KMS-11 (cell line): Measurements from ENCODE around the gene BCL7A.

Experiments
- H2AFZ ChIP-seq: fragments of 200-600 bp; sonication (generic); 2 replicates; pipeline ENCODE4 v1.6.1; 2016; ENCODE audit warnings: antibody characterized with exemption, mixed run types, low read depth
- H3K27ac ChIP-seq: fragments of 200-600 bp; sonication (generic); 2 replicates; pipeline ENCODE4 v1.6.1; 2016; ENCODE audit warnings: mild to moderate bottlenecking, mixed run types
- H3K27me3 ChIP-seq: fragments of 200-600 bp; sonication (generic); 2 replicates; pipeline ENCODE4 v1.6.1; 2017; ENCODE audit warnings: mild to moderate bottlenecking, low read depth, mixed run types, moderate library complexity; ENCODE audit not compliant: insufficient read depth
- H3K36me3 ChIP-seq: fragments of 200-600 bp; sonication (generic); 2 replicates; pipeline ENCODE4 v1.6.1; 2017; ENCODE audit warnings: mild to moderate bottlenecking, mixed run types; ENCODE audit not compliant: insufficient read depth
- H3K4me1 ChIP-seq: fragments of 200-600 bp; sonication (generic); 2 replicates; pipeline ENCODE4 v1.6.1; 2016; ENCODE audit warnings: mild to moderate bottlenecking, low read depth, mixed run types; ENCODE audit not compliant: poor library complexity, severe bottlenecking
- H3K4me2 ChIP-seq: fragments of 200-600 bp; sonication (generic); 2 replicates; pipeline ENCODE4 v1.7.0; 2016; ENCODE audit warnings: mild to moderate bottlenecking, mixed run types
- H3K4me3 ChIP-seq: fragments of 200-600 bp; sonication (generic); IDR thresholded peaks from 2 replicates; pipeline ENCODE4 v1.6.1; 2017; ENCODE audit warnings: low read depth, low read length, mixed read lengths; ENCODE audit not compliant: insufficient read depth
- H3K79me2 ChIP-seq: fragments of 200-600 bp; sonication (generic); 2 replicates; pipeline ENCODE4 v1.6.1; 2016; ENCODE audit warnings: low read depth, mixed run types; ENCODE audit not compliant: insufficient read depth
- H3K9ac ChIP-seq: fragments of 200-600 bp; sonication (generic); 2 replicates; pipeline ENCODE4 v1.6.1; 2016; ENCODE audit warnings: mild to moderate bottlenecking, mixed run types
- H4K20me1 ChIP-seq: fragments of 200-600 bp; sonication (generic); 2 replicates; pipeline ENCODE4 v1.6.1; 2016; ENCODE audit warnings: mild to moderate bottlenecking, mixed run types; ENCODE audit not compliant: insufficient read depth
- TF ChIP-seq, protein P1 (sequence below): fragments of 200-600 bp; sonication (generic); conservative IDR thresholded peaks from 2 replicates; pipeline ENCODE4 v1.6.1; 2017; ENCODE audit warnings: low read depth, mild to moderate bottlenecking, antibody characterized with exemption, low read length, moderate library complexity, mixed read lengths

Gene BCL7A

DNA sequence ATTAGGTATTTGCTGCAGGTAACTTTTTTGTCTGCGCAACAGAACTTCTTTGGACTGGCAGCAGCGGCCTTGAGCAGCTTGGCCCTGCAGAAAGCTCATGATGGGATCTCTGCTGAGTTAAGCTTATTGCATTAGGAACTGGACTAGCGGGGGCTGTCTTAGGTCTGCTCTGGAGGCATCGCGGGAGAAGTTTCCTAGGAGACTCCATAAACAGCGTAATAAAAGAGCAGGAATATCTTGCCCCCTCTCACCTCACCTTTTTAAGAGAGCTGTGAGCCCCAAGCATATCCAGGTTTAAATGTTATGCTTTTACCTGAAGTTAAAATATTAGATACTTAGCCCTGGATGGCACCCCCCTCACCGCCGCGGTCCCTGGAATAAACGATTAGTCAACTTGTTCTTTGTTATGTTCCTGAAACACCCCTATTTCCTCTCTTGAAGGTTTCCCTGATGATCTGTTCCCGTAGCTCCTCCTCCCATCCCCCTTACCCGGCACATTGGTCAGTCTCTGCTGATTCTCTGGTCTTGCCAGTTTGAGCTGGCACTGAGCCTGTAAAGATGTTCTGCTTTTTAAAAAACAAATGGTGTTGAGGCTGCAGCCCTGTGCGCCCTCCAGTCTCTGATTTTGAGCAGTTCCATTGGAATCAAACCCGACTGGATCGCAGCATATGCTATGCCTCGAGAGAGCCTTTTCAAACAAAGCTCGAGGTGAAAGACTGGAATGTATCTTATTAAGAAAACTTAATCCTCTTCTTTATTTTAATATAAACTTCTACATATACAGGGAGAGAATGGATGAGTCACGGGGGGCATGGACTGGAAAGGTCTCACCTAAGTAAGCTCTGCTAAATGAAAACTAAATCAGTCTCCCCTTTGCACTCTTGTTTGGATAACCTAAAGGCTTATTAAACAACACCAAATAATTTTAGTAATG lies 58.7 kb downstream of the BCL7A start:
- peak overlapping the region; percentile 94 for H3K4me2 ChIP-seq
- peaks cover 47% of the 10 kb centered on the region; the same call in 1 of the 2 replicates for H3K79me2 ChIP-seq
- no peaks in the 10 kb centered on the region for H3K27me3 ChIP-seq
- H3K9ac ChIP-seq: peak overlapping the region; percentile 66; the same call in 1 of the 2 replicates
- H3K4me1 ChIP-seq: peaks cover 39% of the 10 kb centered on the region
- TF ChIP-seq, protein P1, sequence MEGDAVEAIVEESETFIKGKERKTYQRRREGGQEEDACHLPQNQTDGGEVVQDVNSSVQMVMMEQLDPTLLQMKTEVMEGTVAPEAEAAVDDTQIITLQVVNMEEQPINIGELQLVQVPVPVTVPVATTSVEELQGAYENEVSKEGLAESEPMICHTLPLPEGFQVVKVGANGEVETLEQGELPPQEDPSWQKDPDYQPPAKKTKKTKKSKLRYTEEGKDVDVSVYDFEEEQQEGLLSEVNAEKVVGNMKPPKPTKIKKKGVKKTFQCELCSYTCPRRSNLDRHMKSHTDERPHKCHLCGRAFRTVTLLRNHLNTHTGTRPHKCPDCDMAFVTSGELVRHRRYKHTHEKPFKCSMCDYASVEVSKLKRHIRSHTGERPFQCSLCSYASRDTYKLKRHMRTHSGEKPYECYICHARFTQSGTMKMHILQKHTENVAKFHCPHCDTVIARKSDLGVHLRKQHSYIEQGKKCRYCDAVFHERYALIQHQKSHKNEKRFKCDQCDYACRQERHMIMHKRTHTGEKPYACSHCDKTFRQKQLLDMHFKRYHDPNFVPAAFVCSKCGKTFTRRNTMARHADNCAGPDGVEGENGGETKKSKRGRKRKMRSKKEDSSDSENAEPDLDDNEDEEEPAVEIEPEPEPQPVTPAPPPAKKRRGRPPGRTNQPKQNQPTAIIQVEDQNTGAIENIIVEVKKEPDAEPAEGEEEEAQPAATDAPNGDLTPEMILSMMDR: no peak
- H4K20me1 ChIP-seq: no peaks in the 10 kb centered on the region
- H2AFZ ChIP-seq: no peak overlapping the region
- no peak overlapping the region for H3K27ac ChIP-seq
- no peaks in the 10 kb centered on the region for H3K36me3 ChIP-seq
- no peak overlapping the region for H3K4me3 ChIP-seq

- peaks cover 39% of the 10 kb centered on the region for H3K4me1 ChIP-seq
- no peaks in the 10 kb centered on the region for H3K36me3 ChIP-seq
- peaks cover 47% of the 10 kb centered on the region; the same call in 1 of the 2 replicates for H3K79me2 ChIP-seq
- H3K27ac ChIP-seq: peak overlapping the region; percentile 35; the same call in 1 of the 2 replicates
- H3K4me2 ChIP-seq: peak overlapping the region; percentile 94
- TF ChIP-seq, protein P1: no peak
- no peak overlapping the region; the same call in 1 of the 2 replicates for H3K9ac ChIP-seq
- H3K27me3 ChIP-seq: no peaks in the 10 kb centered on the region
- no peak overlapping the region for H2AFZ ChIP-seq
- H4K20me1 ChIP-seq: no peaks in the 10 kb centered on the region
- H3K4me3 ChIP-seq: no peak overlapping the region
Measured at GRCh38 chr12:122081083-122081696, 59.5 kb downstream of the BCL7A start.

DNA sequence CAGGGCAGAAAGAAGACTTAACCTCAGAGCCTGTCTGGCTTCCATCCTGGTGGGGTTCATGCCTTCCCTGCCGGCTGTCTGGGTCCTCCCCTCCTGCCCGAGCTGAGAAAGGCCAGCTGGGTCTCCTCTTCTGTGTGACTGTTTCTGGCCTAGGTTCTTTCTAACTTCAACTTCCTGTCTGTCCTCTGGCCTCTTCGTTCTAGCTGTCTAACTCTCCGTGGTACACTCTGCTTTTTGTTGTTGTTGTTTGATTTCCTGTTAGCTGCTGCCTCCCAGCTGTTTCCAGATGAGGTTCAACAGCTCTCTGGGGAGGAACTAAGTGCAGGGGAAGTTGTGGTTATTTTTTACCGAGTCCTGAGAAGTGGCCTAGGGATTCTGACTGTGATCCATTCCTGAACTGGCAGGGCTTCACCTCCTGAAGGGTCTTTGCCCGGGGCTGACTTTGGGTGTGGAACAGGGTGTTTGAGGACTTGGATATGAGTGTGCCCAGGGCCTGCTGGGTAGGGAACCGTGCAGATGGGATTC lies 60.1 kb downstream of the BCL7A start:
- peaks cover 39% of the 10 kb centered on the region for H3K4me1 ChIP-seq
- H3K27me3 ChIP-seq: no peaks in the 10 kb centered on the region
- no peak overlapping the region; the same call in 1 of the 2 replicates for H3K9ac ChIP-seq
- no peak overlapping the region for H3K4me3 ChIP-seq
- H3K79me2 ChIP-seq: peaks cover 47% of the 10 kb centered on the region; the same call in 1 of the 2 replicates
- H3K36me3 ChIP-seq: no peaks in the 10 kb centered on the region
- TF ChIP-seq, protein P1: no peak
- no peaks in the 10 kb centered on the region for H4K20me1 ChIP-seq
- H3K27ac ChIP-seq: peak overlapping the region; percentile 35; the same call in 1 of the 2 replicates
- H3K4me2 ChIP-seq: peak overlapping the region; percentile 94; the same call in 1 of the 2 replicates
- no peak overlapping the region for H2AFZ ChIP-seq

GRCh38 chr12:122082621-122083356 lies 61.1 kb downstream of the BCL7A start:
- peak overlapping the region; percentile 94; the same call in 1 of the 2 replicates for H3K4me2 ChIP-seq
- peak overlapping the region; percentile 35; the same call in 1 of the 2 replicates for H3K27ac ChIP-seq
- no peak overlapping the region; the same call in 1 of the 2 replicates for H3K9ac ChIP-seq
- no peaks in the 10 kb centered on the region for H3K36me3 ChIP-seq
- TF ChIP-seq, protein P1: no peak
- H3K79me2 ChIP-seq: peaks cover 47% of the 10 kb centered on the region; the same call in 1 of the 2 replicates
- H4K20me1 ChIP-seq: no peaks in the 10 kb centered on the region
- H2AFZ ChIP-seq: no peak overlapping the region
- no peaks in the 10 kb centered on the region for H3K27me3 ChIP-seq
- H3K4me1 ChIP-seq: peaks cover 38% of the 10 kb centered on the region
- no peak overlapping the region for H3K4me3 ChIP-seq
